Ishikawa (cell line): ENCODE measurements around the gene PRR14.

Experiments
- EP300 ChIP-seq: IDR thresholded peaks from 2 replicates; pipeline ENCODE4 v1.6.1; 2012; ENCODE audit warnings: borderline replicate concordance
- TAF1 ChIP-seq: IDR thresholded peaks from 2 replicates; pipeline ENCODE4 v1.6.1; 2012; ENCODE audit warnings: low read depth, mild to moderate bottlenecking
- ZBTB7A ChIP-seq: IDR thresholded peaks from 2 replicates; pipeline ENCODE4 v1.6.1; 2012; ENCODE audit warnings: low read depth

DNA sequence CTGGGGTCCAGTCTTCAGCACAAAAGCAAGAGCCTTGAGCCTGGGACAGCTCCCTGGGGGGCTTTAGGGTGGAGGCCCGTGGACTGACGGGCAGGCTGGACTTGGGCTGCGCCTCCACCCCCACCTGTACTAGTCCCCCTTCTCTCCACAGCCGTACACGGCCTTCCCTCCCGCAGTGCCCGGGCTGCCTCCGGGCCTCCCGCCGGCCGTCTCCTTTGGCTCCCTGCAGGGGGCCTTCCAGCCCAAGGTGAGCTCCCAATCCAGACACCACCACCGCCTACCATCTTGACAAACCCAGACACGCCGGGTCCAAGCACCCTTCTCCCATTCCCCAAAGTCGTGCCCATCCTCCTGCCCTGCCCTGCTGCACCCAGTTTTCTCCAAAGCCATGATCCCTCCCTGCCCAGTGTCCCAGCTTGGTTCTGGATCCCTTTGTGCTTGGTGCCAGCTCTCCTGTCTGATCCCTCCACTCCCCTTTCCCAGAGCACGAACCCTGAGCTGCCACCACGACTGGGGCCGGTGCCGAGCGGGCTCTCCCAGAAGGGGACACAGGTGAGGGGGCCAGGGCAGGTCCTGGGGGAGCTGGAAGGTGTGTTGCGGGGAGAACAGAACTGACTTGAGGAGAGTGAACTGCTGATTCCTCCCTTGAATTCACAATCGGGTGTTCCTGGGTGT, 14.5 kb downstream of the PRR14 start:
- no peak for TF ChIP-seq ZBTB7A
- no peak for TF ChIP-seq EP300
- TF ChIP-seq TAF1: no peak
